IMR-90 (cell line): ENCODE results near the gene KLK6. TPM values are rescaled to one million over a fixed set of nuclear protein-coding genes. Genes with fewer than 3 reads are reported as not detected.

ENCODE experiments used
- ATAC-seq: fragments of 200-7000 bp; cut with Tn5 transposase; 2 replicates; pipeline ENCODE4 v1.9.1; 2020; ENCODE audit warnings: low read depth, mild to moderate bottlenecking, moderate library complexity
- BruUV-seq: library from RNA; stranded (reverse); fragments of 400-500 nt; replicated peaks from 2 replicates; lab custom pipeline; 2021; lab: Mats Ljungman, UMichigan
- CTCF ChIA-PET: fragments of 300-600 bp; formaldehyde crosslinking; extraction: SDS; loops from one replicate; lab custom pipeline; 2021; ENCODE audit warnings: antibody characterized with exemption; lab: Yijun Ruan, JAX
- POLR2A ChIA-PET: fragments of 300-600 bp; sonication (Branson Sonifier 250); formaldehyde crosslinking; loops from one replicate; lab custom pipeline; 2022; ENCODE audit warnings: antibody characterized with exemption; ENCODE audit not compliant: unreplicated experiment; lab: Charles Lee
- DNase-seq: peaks from one replicate; pipeline ENCODE4 v3.0.0; 2013
- H2AFZ ChIP-seq: replicated peaks from 2 replicates; pipeline ENCODE3; 2013; ENCODE audit warnings: low read length, mild to moderate bottlenecking; ENCODE audit not compliant: poor library complexity
- H2AK5ac ChIP-seq: 2 replicates; pipeline ENCODE4 v1.6.1; 2013; ENCODE audit warnings: low read depth, low read length, inconsistent platforms
- H2AK9ac ChIP-seq: replicated peaks from 2 replicates; pipeline ENCODE3; 2013; ENCODE audit warnings: mild to moderate bottlenecking, low read depth, low read length, moderate library complexity; ENCODE audit not compliant: poor library complexity
- H2BK120ac ChIP-seq: 2 replicates; pipeline ENCODE4 v1.6.1; 2013; ENCODE audit warnings: low read depth, low read length, inconsistent platforms
- H2BK15ac ChIP-seq: 3 replicates; pipeline ENCODE4 v1.6.1; 2013; ENCODE audit warnings: low read depth, low read length, inconsistent platforms
- H2BK20ac ChIP-seq: 2 replicates; pipeline ENCODE4 v1.6.1; 2013; ENCODE audit warnings: low read depth, mild to moderate bottlenecking, inconsistent platforms, low read length, moderate library complexity
- H2BK5ac ChIP-seq: 2 replicates; pipeline ENCODE4 v1.6.1; 2013; ENCODE audit warnings: mild to moderate bottlenecking, low read depth, low read length, inconsistent platforms; ENCODE audit not compliant: poor library complexity, severe bottlenecking
- H3K14ac ChIP-seq: replicated peaks from 2 replicates; pipeline ENCODE4 v1.6.1; 2013; ENCODE audit warnings: low read depth, low read length, inconsistent platforms
- H3K18ac ChIP-seq: 2 replicates; pipeline ENCODE4 v1.6.1; 2013; ENCODE audit warnings: low read depth, low read length, control low read depth
- H3K23ac ChIP-seq: 2 replicates; pipeline ENCODE4 v1.6.1; 2013; ENCODE audit warnings: low read depth, low read length, inconsistent platforms
- H3K27ac ChIP-seq: 2 replicates; pipeline ENCODE4 v1.5.1; 2013; ENCODE audit warnings: mild to moderate bottlenecking, control low read depth, low read length; ENCODE audit not compliant: insufficient read depth
- H3K27me3 ChIP-seq: 2 replicates; pipeline ENCODE4 v1.6.1; 2013; ENCODE audit warnings: low read length; ENCODE audit not compliant: control insufficient read depth, insufficient read depth
- H3K36me3 ChIP-seq: 2 replicates; pipeline ENCODE4 v1.6.1; 2013; ENCODE audit warnings: low read length, mixed read lengths; ENCODE audit not compliant: control insufficient read depth, insufficient read depth
- H3K4ac ChIP-seq: 2 replicates; pipeline ENCODE4 v1.6.1; 2013; ENCODE audit warnings: low read depth, low read length, inconsistent platforms
- H3K4me1 ChIP-seq: 2 replicates; pipeline ENCODE4 v1.6.1; 2013; ENCODE audit warnings: low read length, mixed read lengths; ENCODE audit not compliant: control insufficient read depth, insufficient read depth
- H3K4me2 ChIP-seq: 2 replicates; pipeline ENCODE4 v1.6.1; 2013; ENCODE audit warnings: low read depth, mild to moderate bottlenecking, control low read depth, low read length, moderate library complexity
- H3K4me3 ChIP-seq: 2 replicates; pipeline ENCODE4 v1.5.1; 2013; ENCODE audit warnings: low read depth, mild to moderate bottlenecking, control low read depth, low read length, moderate library complexity; ENCODE audit not compliant: insufficient read depth
- H3K56ac ChIP-seq: 2 replicates; pipeline ENCODE4 v1.6.1; 2013; ENCODE audit warnings: low read length, inconsistent platforms; ENCODE audit not compliant: insufficient read depth; ENCODE audit errors: extremely low read depth
- H3K79me1 ChIP-seq, 2 experiments: 2 replicates each; pipeline ENCODE4 v1.6.1; 2013; ENCODE audit warnings: low read length in 2 of 2, inconsistent platforms in 1 of 2, low read depth in 1 of 2
- H3K9ac ChIP-seq: 2 replicates; pipeline ENCODE4 v1.6.1; 2013; ENCODE audit warnings: low read depth, low read length, control low read depth
- H3K9me1 ChIP-seq: 2 replicates; pipeline ENCODE4 v1.6.1; 2013; ENCODE audit warnings: low read length, inconsistent platforms; ENCODE audit not compliant: insufficient read depth
- H3K9me3 ChIP-seq: 2 replicates; pipeline ENCODE4 v1.6.1; 2013; ENCODE audit warnings: low read length; ENCODE audit not compliant: control insufficient read depth, insufficient read depth
- H4K20me1 ChIP-seq: 2 replicates; pipeline ENCODE4 v1.6.1; 2013; ENCODE audit warnings: low read length, inconsistent platforms; ENCODE audit not compliant: insufficient read depth
- H4K5ac ChIP-seq: 2 replicates; pipeline ENCODE4 v1.6.1; 2013; ENCODE audit warnings: mild to moderate bottlenecking, low read depth, low read length, control low read depth
- H4K8ac ChIP-seq, 2 experiments: 2 replicates each; pipeline ENCODE4 v1.6.1; 2013; ENCODE audit warnings: low read depth in 2 of 2, low read length in 2 of 2, control low read depth in 1 of 2, inconsistent platforms in 1 of 2
- H4K91ac ChIP-seq: 2 replicates; pipeline ENCODE4 v1.6.1; 2013; ENCODE audit warnings: low read depth, low read length, inconsistent platforms; ENCODE audit not compliant: insufficient read depth
- BHLHE40 ChIP-seq: fragments of 150-350 bp; IDR thresholded peaks from 2 replicates; pipeline ENCODE4 v1.6.1; 2016; ENCODE audit warnings: mild to moderate bottlenecking, low read depth, low read length
- CEBPB ChIP-seq: IDR thresholded peaks from 2 replicates; pipeline ENCODE4 v1.6.1; 2012; ENCODE audit warnings: low read depth, low read length, improper control_type of control experiment
- CHD1 ChIP-seq: IDR thresholded peaks from 2 replicates; pipeline ENCODE4 v1.6.1; 2012; ENCODE audit warnings: low read depth, low read length, improper control_type of control experiment
- FOS ChIP-seq: fragments of 150-350 bp; IDR thresholded peaks from 2 replicates; pipeline ENCODE4 v1.6.1; 2016; ENCODE audit warnings: low read depth, low read length
- MAFK ChIP-seq: IDR thresholded peaks from 2 replicates; pipeline ENCODE4 v1.6.1; 2012; ENCODE audit warnings: low read depth, low read length, improper control_type of control experiment
- MAZ ChIP-seq: IDR thresholded peaks from 2 replicates; pipeline ENCODE4 v1.6.1; 2012; ENCODE audit warnings: low read depth, mild to moderate bottlenecking, low read length, improper control_type of control experiment, moderate library complexity, borderline replicate concordance
- MXI1 ChIP-seq: IDR thresholded peaks from 2 replicates; pipeline ENCODE4 v1.6.1; 2012; ENCODE audit warnings: low read depth, mild to moderate bottlenecking, low read length, moderate library complexity, borderline replicate concordance
- NFE2L2 ChIP-seq: fragments of 150-350 bp; IDR thresholded peaks from 2 replicates; pipeline ENCODE4 v1.6.1; 2016; ENCODE audit warnings: low read depth, mild to moderate bottlenecking, low read length
- POLR2A ChIP-seq: IDR thresholded peaks from 2 replicates; pipeline ENCODE4 v1.6.1; 2012; ENCODE audit warnings: mild to moderate bottlenecking, low read depth, low read length
- RAD21 ChIP-seq: IDR thresholded peaks from 2 replicates; pipeline ENCODE4 v1.6.1; 2012; ENCODE audit warnings: low read length, improper control_type of control experiment
- RCOR1 ChIP-seq: IDR thresholded peaks from 2 replicates; pipeline ENCODE4 v1.6.1; 2012; ENCODE audit warnings: mild to moderate bottlenecking, low read length, improper control_type of control experiment; ENCODE audit not compliant: insufficient replicate concordance
- RFX5 ChIP-seq: IDR thresholded peaks from 2 replicates; pipeline ENCODE4 v1.8.0; 2012; ENCODE audit warnings: low read depth, mild to moderate bottlenecking, low read length, moderate library complexity
- SMC3 ChIP-seq: fragments of 150-350 bp; IDR thresholded peaks from 2 replicates; pipeline ENCODE4 v1.6.1; 2016; ENCODE audit warnings: low read depth, mild to moderate bottlenecking, antibody characterized with exemption, low read length, moderate library complexity
- WGBS, 2 experiments: methylation state at CpG; one replicate each; pipeline versions ENCODE4 v1.1.5 to v1.1.7; 2013; ENCODE audit warnings: missing lambda C conversion rate in 2 of 2; ENCODE audit not compliant: insufficient read length in 1 of 2; ENCODE audit errors: extremely low coverage in 2 of 2; 5-methylcytosine and 5-hydroxymethylcytosine counted together
- dilution Hi-C: fragments of 300-500 bp; cut with HindIII; formaldehyde crosslinking; loops from one replicate; pipeline ENCODE4 v1.14.3; 2018; ENCODE audit warnings: low sequenced_read_pairs; ENCODE audit not compliant: unreplicated experiment
- in situ Hi-C: fragments of 300-500 bp; cut with MboI; formaldehyde crosslinking; loops from 3 replicates; pipeline ENCODE4 v1.14.3; 2019; ENCODE audit warnings: low sequenced_read_pairs, inconsistent platforms, mixed read lengths
- intact Hi-C: fragments of 100-400 bp; cut with micrococcal nuclease; formaldehyde crosslinking; loops from 2 replicates; pipeline ENCODE4 v1.10.0; 2022
- polyA plus RNA-seq, 3 experiments: library from polyadenylated mRNA; depleted of rRNA; stranded (reverse); fragments of >200 nt; gene quantifications; 2 replicates each; pipeline ENCODE4 v1.2.3, GENCODE V29; 2012; ENCODE audit warnings: low replicate concordance in 1 of 3
- total RNA-seq: library from RNA; depleted of rRNA; stranded (reverse); fragments of >200 nt; gene quantifications from 2 replicates; pipeline ENCODE4 v1.2.3, GENCODE V29; 2012
- TF ChIP-seq, protein P1 (sequence below): conservative IDR thresholded peaks from 2 replicates; pipeline ENCODE4 v1.5.1; 2012; ENCODE audit warnings: mild to moderate bottlenecking, low read depth, low read length, improper control_type of control experiment
- TF ChIP-seq, protein P2 (sequence below): fragments of 150-350 bp; IDR thresholded peaks from 2 replicates; pipeline ENCODE4 v1.6.1; 2016; ENCODE audit warnings: low read depth, mild to moderate bottlenecking, low read length, moderate library complexity, borderline replicate concordance
- TF ChIP-seq, protein P3 (sequence below): fragments of 150-350 bp; IDR thresholded peaks from 2 replicates; pipeline ENCODE4 v1.6.1; 2017; ENCODE audit warnings: mild to moderate bottlenecking, antibody characterized with exemption, low read length, low read depth

Gene KLK6
- total and polyA plus RNA-seq, 2 of the 4 experiments (the other 2 are of a cell fraction): not detected

DNA sequence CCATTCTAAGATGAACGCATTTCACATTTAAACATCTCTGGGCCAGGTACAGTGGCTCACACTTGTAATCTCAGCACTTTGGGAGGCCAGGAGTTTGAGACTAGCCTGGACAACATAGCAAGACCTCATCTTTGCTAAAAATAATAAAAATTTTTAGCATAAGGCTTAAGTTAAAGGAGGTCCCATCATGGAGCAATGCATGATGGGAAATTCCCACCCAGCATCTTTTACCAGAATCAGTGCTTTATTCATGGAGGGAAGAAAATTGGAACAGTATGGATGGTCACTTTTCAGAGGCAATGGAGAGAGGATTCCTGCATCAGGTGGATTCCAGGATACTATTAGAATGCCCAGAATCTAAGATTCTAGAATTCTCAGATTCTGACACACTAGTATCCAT, 35.9 kb upstream of the KLK6 start:
- no peak for ATAC-seq
- no peak overlapping the region for H2BK5ac ChIP-seq

More for the DNA sequence above, 35.9 kb upstream of the KLK6 start:
- no peak overlapping the region for H3K14ac ChIP-seq
- H2BK20ac ChIP-seq: no peak overlapping the region
- H2AK9ac ChIP-seq: no peak overlapping the region
- no peak overlapping the region for H3K27ac ChIP-seq
- no peaks in the 10 kb centered on the region for H3K79me1 ChIP-seq
- no peak overlapping the region for H3K23ac ChIP-seq
- H2BK15ac ChIP-seq: no peak overlapping the region
- H3K18ac ChIP-seq: no peak overlapping the region
- H4K20me1 ChIP-seq: no peaks in the 10 kb centered on the region; the same call in 1 of the 2 replicates
- WGBS, 2 experiments: no CpG with 5 or more reads among the region's 1 CpG
- no peak overlapping the region for H2AK5ac ChIP-seq
- intact Hi-C loops: no loop called here
- BruUV-seq: no TSS peak
- H2BK120ac ChIP-seq: no peak overlapping the region
- H3K36me3 ChIP-seq: no peaks in the 10 kb centered on the region
- H3K9ac ChIP-seq: no peak overlapping the region
- DNase-seq: no peak
- in situ Hi-C loops: no loop called here
- no peak overlapping the region for H3K56ac ChIP-seq
- no peak overlapping the region for H4K5ac ChIP-seq
- H3K4me1 ChIP-seq: no peaks in the 10 kb centered on the region
- no peak overlapping the region for H3K4ac ChIP-seq
- H3K9me3 ChIP-seq: peaks cover 6% of the 10 kb centered on the region
- H3K4me3 ChIP-seq: no peak overlapping the region
- no peak overlapping the region for H3K4me2 ChIP-seq
- H4K8ac ChIP-seq: no peak overlapping the region
- dilution Hi-C loops: no loop called here
- ChIA-PET CTCF (no interaction called here), POLR2A (no interaction called here)
- H2AFZ ChIP-seq: no peak overlapping the region
- no peak for TF ChIP-seq FOS
- TF ChIP-seq, protein P1, sequence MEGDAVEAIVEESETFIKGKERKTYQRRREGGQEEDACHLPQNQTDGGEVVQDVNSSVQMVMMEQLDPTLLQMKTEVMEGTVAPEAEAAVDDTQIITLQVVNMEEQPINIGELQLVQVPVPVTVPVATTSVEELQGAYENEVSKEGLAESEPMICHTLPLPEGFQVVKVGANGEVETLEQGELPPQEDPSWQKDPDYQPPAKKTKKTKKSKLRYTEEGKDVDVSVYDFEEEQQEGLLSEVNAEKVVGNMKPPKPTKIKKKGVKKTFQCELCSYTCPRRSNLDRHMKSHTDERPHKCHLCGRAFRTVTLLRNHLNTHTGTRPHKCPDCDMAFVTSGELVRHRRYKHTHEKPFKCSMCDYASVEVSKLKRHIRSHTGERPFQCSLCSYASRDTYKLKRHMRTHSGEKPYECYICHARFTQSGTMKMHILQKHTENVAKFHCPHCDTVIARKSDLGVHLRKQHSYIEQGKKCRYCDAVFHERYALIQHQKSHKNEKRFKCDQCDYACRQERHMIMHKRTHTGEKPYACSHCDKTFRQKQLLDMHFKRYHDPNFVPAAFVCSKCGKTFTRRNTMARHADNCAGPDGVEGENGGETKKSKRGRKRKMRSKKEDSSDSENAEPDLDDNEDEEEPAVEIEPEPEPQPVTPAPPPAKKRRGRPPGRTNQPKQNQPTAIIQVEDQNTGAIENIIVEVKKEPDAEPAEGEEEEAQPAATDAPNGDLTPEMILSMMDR: no peak
- TF ChIP-seq MAZ: no peak
- TF ChIP-seq RFX5: no peak
- no peak for TF ChIP-seq RCOR1
- no peak for TF ChIP-seq RAD21
- TF ChIP-seq, protein P2, sequence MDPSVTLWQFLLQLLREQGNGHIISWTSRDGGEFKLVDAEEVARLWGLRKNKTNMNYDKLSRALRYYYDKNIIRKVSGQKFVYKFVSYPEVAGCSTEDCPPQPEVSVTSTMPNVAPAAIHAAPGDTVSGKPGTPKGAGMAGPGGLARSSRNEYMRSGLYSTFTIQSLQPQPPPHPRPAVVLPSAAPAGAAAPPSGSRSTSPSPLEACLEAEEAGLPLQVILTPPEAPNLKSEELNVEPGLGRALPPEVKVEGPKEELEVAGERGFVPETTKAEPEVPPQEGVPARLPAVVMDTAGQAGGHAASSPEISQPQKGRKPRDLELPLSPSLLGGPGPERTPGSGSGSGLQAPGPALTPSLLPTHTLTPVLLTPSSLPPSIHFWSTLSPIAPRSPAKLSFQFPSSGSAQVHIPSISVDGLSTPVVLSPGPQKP: no peak
- no peak for TF ChIP-seq POLR2A
- TF ChIP-seq CEBPB: no peak
- TF ChIP-seq CHD1: no peak
- TF ChIP-seq MAFK: no peak
- TF ChIP-seq BHLHE40: no peak
- no peak for TF ChIP-seq MXI1
- no peak for TF ChIP-seq SMC3
- TF ChIP-seq, protein P3, sequence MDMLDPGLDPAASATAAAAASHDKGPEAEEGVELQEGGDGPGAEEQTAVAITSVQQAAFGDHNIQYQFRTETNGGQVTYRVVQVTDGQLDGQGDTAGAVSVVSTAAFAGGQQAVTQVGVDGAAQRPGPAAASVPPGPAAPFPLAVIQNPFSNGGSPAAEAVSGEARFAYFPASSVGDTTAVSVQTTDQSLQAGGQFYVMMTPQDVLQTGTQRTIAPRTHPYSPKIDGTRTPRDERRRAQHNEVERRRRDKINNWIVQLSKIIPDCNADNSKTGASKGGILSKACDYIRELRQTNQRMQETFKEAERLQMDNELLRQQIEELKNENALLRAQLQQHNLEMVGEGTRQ: no peak
- no peak for TF ChIP-seq NFE2L2
- no peak overlapping the region for H4K91ac ChIP-seq
- no peaks in the 10 kb centered on the region for H3K9me1 ChIP-seq
- no peaks in the 10 kb centered on the region for H3K27me3 ChIP-seq
